ENCODE results near the gene CCDC50. TPM values are rescaled to one million over a fixed set of nuclear protein-coding genes. Genes with fewer than 3 reads are reported as not detected.

The CCDC50 gene
- total RNA-seq, 4 donors from 2014 or later: 133 to 248 (median 194) TPM

GRCh38 chr3:191338177-191338488, 8.9 kb downstream of the CCDC50 start:
- ATAC-seq: no peak
- 84 to 95% methylated on average over 4 of the region's 4 CpGs for WGBS, 2 donors (ENCODE audit: low coverage in 1 of 2)
- Histone ChIP-seq H3K4me3 (no peak overlapping the region), H3K9me3 (no peaks in the 10 kb centered on the region), H3K4me1 (peaks cover 9 to 91% (median 31%) of the 10 kb centered on the region in 3 donors), H3K27me3 (no peaks in the 10 kb centered on the region), H3K36me3 (no peaks in the 10 kb centered on the region), H3K27ac (peak overlapping the region in 1 of 4 donors; percentile 9)
- TF ChIP-seq POLR2A (IDR thresholded peaks at IDR 0.05) (no peak), POLR2AphosphoS5 (IDR thresholded peaks at IDR 0.05) (no peak)

GRCh38 chr3:191339316-191339917, 10.2 kb downstream of the CCDC50 start:
- no peak for ATAC-seq
- TF ChIP-seq POLR2AphosphoS5 (IDR thresholded peaks at IDR 0.05) (no peak), POLR2A (IDR thresholded peaks at IDR 0.05) (no peak), EP300 (IDR thresholded peaks at IDR 0.05) (no peak), CTCF (IDR thresholded peaks at IDR 0.05) (no peak)
- Histone ChIP-seq H3K4me1 (peaks cover 9 to 93% (median 28%) of the 10 kb centered on the region in 3 donors), H3K27ac (no peak overlapping the region), H3K27me3 (no peaks in the 10 kb centered on the region), H3K36me3 (no peaks in the 10 kb centered on the region), H3K9me3 (no peaks in the 10 kb centered on the region), H3K4me3 (no peak overlapping the region)
- 39 to 43% methylated on average over 3 of the region's 3 CpGs for WGBS, 2 donors (ENCODE audit: low coverage in 1 of 2)

GRCh38 chr3:191340351-191340750, 11.2 kb downstream of the CCDC50 start:
- no peaks in the 10 kb centered on the region for H3K36me3 ChIP-seq
- H3K4me1 ChIP-seq: peaks cover 9 to 94% (median 28%) of the 10 kb centered on the region in 3 donors
- no peaks in the 10 kb centered on the region for H3K9me3 ChIP-seq
- no peaks in the 10 kb centered on the region for H3K27me3 ChIP-seq
- no peak for ATAC-seq
- no peak overlapping the region for H3K27ac ChIP-seq
- no peak overlapping the region for H3K4me3 ChIP-seq
- no peak for TF ChIP-seq POLR2A (IDR thresholded peaks at IDR 0.05)
- TF ChIP-seq CTCF (IDR thresholded peaks at IDR 0.05): no peak
- no peak for TF ChIP-seq EP300 (IDR thresholded peaks at IDR 0.05)
- no peak for TF ChIP-seq POLR2AphosphoS5 (IDR thresholded peaks at IDR 0.05)
- 83 to 100% methylated on average over 2 of the region's 2 CpGs for WGBS, 2 donors (ENCODE audit: low coverage in 1 of 2)

GRCh38 chr3:191340966-191341365, 11.8 kb downstream of the CCDC50 start:
- ATAC-seq: no peak
- peaks cover 9 to 96% (median 28%) of the 10 kb centered on the region in 3 donors for H3K4me1 ChIP-seq

GRCh38 chr3:191342006-191342405, 12.8 kb downstream of the CCDC50 start:
- WGBS, 2 donors (ENCODE audit: low coverage in 1 of 2): 62 to 78% methylated on average over 1 to 2 of the region's 2 CpGs
- no peak for TF ChIP-seq CTCF (IDR thresholded peaks at IDR 0.05)
- Histone ChIP-seq H3K4me1 (peaks cover 9 to 100% (median 26%) of the 10 kb centered on the region in 3 donors), H3K4me3 (no peak overlapping the region), H3K36me3 (no peaks in the 10 kb centered on the region), H3K27me3 (no peaks in the 10 kb centered on the region), H3K9me3 (no peaks in the 10 kb centered on the region), H3K27ac (peak overlapping the region in 2 of 4 donors; percentile 12 to 29)
- no peak for ATAC-seq

More at GRCh38 chr3:191340966-191341365, 11.8 kb downstream of the CCDC50 start:
- 86 to 94% methylated on average over 1 of the region's 1 CpG for WGBS, 2 donors (ENCODE audit: low coverage in 1 of 2)
- no peaks in the 10 kb centered on the region for H3K9me3 ChIP-seq
- TF ChIP-seq CTCF (IDR thresholded peaks at IDR 0.05) (no peak), POLR2A (IDR thresholded peaks at IDR 0.05) (no peak), POLR2AphosphoS5 (IDR thresholded peaks at IDR 0.05) (no peak), EP300 (IDR thresholded peaks at IDR 0.05) (no peak)
- H3K36me3 ChIP-seq: no peaks in the 10 kb centered on the region
- H3K27ac ChIP-seq: no peak overlapping the region
- H3K27me3 ChIP-seq: no peaks in the 10 kb centered on the region
- H3K4me3 ChIP-seq: no peak overlapping the region
